CD14-positive monocyte (primary cell): ENCODE results near the gene PPFIA3. TPM values are rescaled to one million over a fixed set of nuclear protein-coding genes. Genes with fewer than 3 reads are reported as not detected.

Source experiments
- DNase-seq, 3 donors: peaks; one replicate each; pipeline ENCODE4 v3.0.0-alpha.2; 2011 to 2022
- H2AFZ ChIP-seq: 2 replicates; pipeline ENCODE4 v1.6.0; 2012; ENCODE audit warnings: mild to moderate bottlenecking, low read depth, low read length, inconsistent platforms; ENCODE audit not compliant: insufficient read depth, poor library complexity, severe bottlenecking
- H3K27ac ChIP-seq, 2 donors: 1 replicate in 1 of 2; 2 replicates in 1 of 2; pipeline ENCODE4 v1.5.1; 2012 to 2013; ENCODE audit warnings: low read length in 2 of 2, control low read depth in 1 of 2, inconsistent platforms in 1 of 2, low read depth in 1 of 2, mild to moderate bottlenecking in 1 of 2
- H3K27me3 ChIP-seq, 2 donors: one replicate each; pipeline versions ENCODE4 v1.6.0 to v1.6.1; 2011 to 2013; ENCODE audit warnings: low read length in 2 of 2; ENCODE audit not compliant: control insufficient read depth in 2 of 2, insufficient read depth in 2 of 2
- H3K36me3 ChIP-seq, 2 donors: replicated peaks in 1 of 2; 1 replicate in 1 of 2; 2 replicates in 1 of 2; pipeline versions ENCODE4 v1.5.1 to v1.6.1; 2012 to 2013; ENCODE audit warnings: low read length in 2 of 2, control low read depth in 1 of 2, inconsistent platforms in 1 of 2, mild to moderate bottlenecking in 1 of 2; ENCODE audit not compliant: insufficient read depth in 2 of 2, control insufficient read depth in 1 of 2
- H3K4me1 ChIP-seq, 2 donors: 1 replicate in 1 of 2; 2 replicates in 1 of 2; pipeline versions ENCODE4 v1.5.1 to v1.6.1; 2012 to 2013; ENCODE audit warnings: low read length in 2 of 2, control low read depth in 1 of 2, inconsistent platforms in 1 of 2, mild to moderate bottlenecking in 1 of 2, moderate library complexity in 1 of 2; ENCODE audit not compliant: insufficient read depth in 2 of 2, control insufficient read depth in 1 of 2
- H3K4me2 ChIP-seq: replicated peaks from 2 replicates; pipeline ENCODE3; 2012; ENCODE audit warnings: low read length, moderate library complexity, mild to moderate bottlenecking; ENCODE audit not compliant: poor library complexity, severe bottlenecking; ENCODE audit errors: extremely low read depth
- H3K4me3 ChIP-seq, 3 experiments: fragments of 200-600 bp in 1 of 3; sonication (generic) in 1 of 3; replicated peaks in 1 of 3; 1 replicate in 2 of 3; 2 replicates in 1 of 3; pipeline ENCODE4 v1.5.1; 2011 to 2013; ENCODE audit warnings: low read length in 3 of 3, mild to moderate bottlenecking in 3 of 3, control low read depth in 2 of 3, low read depth in 2 of 3, inconsistent platforms in 1 of 3, moderate library complexity in 1 of 3
- H3K79me2 ChIP-seq: 2 replicates; pipeline ENCODE4 v1.6.0; 2012; ENCODE audit warnings: mild to moderate bottlenecking, control low read depth, inconsistent platforms, low read length, moderate library complexity; ENCODE audit not compliant: insufficient read depth
- H3K9ac ChIP-seq: 2 replicates; pipeline ENCODE4 v1.6.0; 2017; ENCODE audit warnings: low read length, mild to moderate bottlenecking; ENCODE audit not compliant: insufficient read depth, poor library complexity, severe bottlenecking
- H3K9me3 ChIP-seq, 2 donors: replicated peaks in 1 of 2; 1 replicate in 1 of 2; 2 replicates in 1 of 2; pipeline versions ENCODE4 v1.5.1 to v1.6.1; 2012 to 2013; ENCODE audit warnings: low read length in 2 of 2, control low read depth in 1 of 2; ENCODE audit not compliant: control insufficient read depth in 1 of 2, insufficient read depth in 1 of 2
- H4K20me1 ChIP-seq: 2 replicates; pipeline ENCODE4 v1.6.0; 2012; ENCODE audit warnings: mild to moderate bottlenecking, low read length, control low read depth, moderate library complexity; ENCODE audit not compliant: insufficient read depth
- H3K27ac Mint-ChIP-seq, 7 donors: one replicate each; pipeline ENCODE4 v1.8.0; 2020; ENCODE audit warnings: mild to moderate bottlenecking in 7 of 7, mixed read lengths in 7 of 7, moderate library complexity in 6 of 7, inconsistent platforms in 2 of 7
- H3K27me3 Mint-ChIP-seq, 3 donors: one replicate each; pipeline ENCODE4 v1.8.0; 2021 to 2022; ENCODE audit warnings: low read depth in 3 of 3, mild to moderate bottlenecking in 3 of 3, mixed read lengths in 3 of 3, moderate library complexity in 3 of 3, inconsistent platforms in 1 of 3
- H3K36me3 Mint-ChIP-seq, 2 donors: one replicate each; pipeline ENCODE4 v1.8.0; 2020; ENCODE audit warnings: mixed read lengths in 2 of 2, inconsistent platforms in 1 of 2, mild to moderate bottlenecking in 1 of 2
- H3K4me1 Mint-ChIP-seq: one replicate; pipeline ENCODE4 v1.8.0; 2020; ENCODE audit warnings: mild to moderate bottlenecking, mixed read lengths
- H3K4me3 Mint-ChIP-seq, 2 donors: one replicate each; pipeline ENCODE4 v1.8.0; 2020; ENCODE audit warnings: mild to moderate bottlenecking in 2 of 2, mixed read lengths in 2 of 2, moderate library complexity in 1 of 2
- H3K9me3 Mint-ChIP-seq, 7 donors: one replicate each; pipeline ENCODE4 v1.8.0; 2020 to 2022; ENCODE audit warnings: mixed read lengths in 7 of 7, mild to moderate bottlenecking in 6 of 7, moderate library complexity in 6 of 7, inconsistent platforms in 2 of 7
- CTCF ChIP-seq: fragments of 200-600 bp; IDR thresholded peaks from one replicate; pipeline ENCODE4 v1.8.0; 2022; ENCODE audit warnings: antibody characterized with exemption, mild to moderate bottlenecking
- WGBS: methylation state at CpG from one replicate; pipeline ENCODE4 v1.1.5; 2013; ENCODE audit warnings: missing lambda C conversion rate; ENCODE audit not compliant: insufficient coverage; 5-methylcytosine and 5-hydroxymethylcytosine counted together
- intact Hi-C, 2 donors: fragments of 100-400 bp; cut with micrococcal nuclease; formaldehyde crosslinking; loops; one replicate each; pipeline versions ENCODE4 v1.15.0 to v1.15.1; 2023
- polyA plus RNA-seq, 3 donors: library from polyadenylated mRNA; depleted of rRNA in 1 of 3; unstranded in 2 of 3; stranded (reverse) in 1 of 3; fragments of 300-500 nt in 2 of 3; fragments of >200 nt in 1 of 3; fragmentation: Illumina TruSeq in 2 of 3; gene quantifications; 1 replicate in 2 of 3; 2 replicates in 1 of 3; pipeline ENCODE4 v1.2.3, GENCODE V29; 2012 to 2021

The PPFIA3 gene
- polyA plus RNA-seq, 3 donors: 0.43 TPM; not detected in 2

GRCh38 chr19:49150944-49151243 is 31.6 kb downstream of the PPFIA3 start:
- Mint-ChIP-seq H3K4me3 (peak overlapping the region; percentile 79 to 93), H3K27me3 (peaks cover 75 to 92% (median 81%) of the 10 kb centered on the region in 3 donors), H3K36me3 (peaks cover 3 to 4% of the 10 kb centered on the region in 2 donors), H3K4me1 (peaks cover 47% of the 10 kb centered on the region), H3K9me3 (peaks cover 14 to 39% (median 28%) of the 10 kb centered on the region in 7 donors), H3K27ac (no peak overlapping the region)
- 12% methylated on average over 7 of the region's 16 CpGs for WGBS
- Histone ChIP-seq H3K9me3 (peaks cover 22 to 30% of the 10 kb centered on the region in 2 donors), H2AFZ (peak overlapping the region; percentile 86), H3K4me3 (peak overlapping the region in 2 of 3 experiments; percentile 59 to 79), H3K9ac (peak overlapping the region; percentile 45), H3K79me2 (no peaks in the 10 kb centered on the region), H3K4me1 (peaks cover 36 to 57% of the 10 kb centered on the region in 2 donors), H4K20me1 (no peaks in the 10 kb centered on the region), H3K36me3 (no peaks in the 10 kb centered on the region), H3K27ac (no peak overlapping the region), H3K27me3 (peaks cover 13 to 63% of the 10 kb centered on the region in 2 donors), H3K4me2 (peak overlapping the region; percentile 87)
- intact Hi-C loops: loop anchor here in 1 of 2 donors (5.0 kb wide), 1 partner anchor 56 kb away; no protein-coding TSS in a partner anchor
- DNase-seq: no peak
- TF ChIP-seq CTCF: no peak

GRCh38 chr19:49151267-49152118 is 32.1 kb downstream of the PPFIA3 start:
- 10% methylated on average over 45 of the region's 45 CpGs for WGBS
- Histone ChIP-seq H2AFZ (no peak overlapping the region), H3K27ac (no peak overlapping the region), H3K36me3 (no peaks in the 10 kb centered on the region), H4K20me1 (no peaks in the 10 kb centered on the region), H3K79me2 (no peaks in the 10 kb centered on the region), H3K4me1 (peaks cover 34 to 54% of the 10 kb centered on the region in 2 donors), H3K4me3 (peak overlapping the region in 1 of 3 experiments; percentile 9), H3K9ac (no peak overlapping the region), H3K4me2 (peak overlapping the region; percentile 29), H3K27me3 (peaks cover 13 to 67% of the 10 kb centered on the region in 2 donors), H3K9me3 (peaks cover 22 to 30% of the 10 kb centered on the region in 2 donors)
- Mint-ChIP-seq H3K36me3 (peaks cover 3 to 4% of the 10 kb centered on the region in 2 donors), H3K9me3 (peaks cover 14 to 39% (median 28%) of the 10 kb centered on the region in 7 donors), H3K27me3 (peaks cover 75 to 93% (median 83%) of the 10 kb centered on the region in 3 donors), H3K4me1 (peaks cover 44% of the 10 kb centered on the region), H3K4me3 (peak overlapping the region; percentile 72 to 79), H3K27ac (no peak overlapping the region)
- intact Hi-C loops: loop anchor here in 1 of 2 donors (5.0 kb wide), 1 partner anchor 56 kb away; no protein-coding TSS in a partner anchor
- DNase-seq: peak in 1 of 3 donors; percentile 16
- no peak for TF ChIP-seq CTCF
